IMR-90 (cell line): Measurements from ENCODE around the gene RASSF6. TPM values are rescaled to one million over a fixed set of nuclear protein-coding genes. Genes with fewer than 3 reads are reported as not detected.

Experiments
- ATAC-seq: fragments of 200-7000 bp; cut with Tn5 transposase; 2 replicates; pipeline ENCODE4 v1.9.1; 2020; ENCODE audit warnings: low read depth, mild to moderate bottlenecking, moderate library complexity
- BruUV-seq: library from RNA; stranded (reverse); fragments of 400-500 nt; replicated peaks from 2 replicates; lab custom pipeline; 2021; lab: Mats Ljungman, UMichigan
- CTCF ChIA-PET: fragments of 300-600 bp; formaldehyde crosslinking; extraction: SDS; loops from one replicate; lab custom pipeline; 2021; ENCODE audit warnings: antibody characterized with exemption; lab: Yijun Ruan, JAX
- POLR2A ChIA-PET: fragments of 300-600 bp; sonication (Branson Sonifier 250); formaldehyde crosslinking; loops from one replicate; lab custom pipeline; 2022; ENCODE audit warnings: antibody characterized with exemption; ENCODE audit not compliant: unreplicated experiment; lab: Charles Lee
- DNase-seq: peaks from one replicate; pipeline ENCODE4 v3.0.0; 2013
- H2AFZ ChIP-seq: replicated peaks from 2 replicates; pipeline ENCODE3; 2013; ENCODE audit warnings: low read length, mild to moderate bottlenecking; ENCODE audit not compliant: poor library complexity
- H2AK5ac ChIP-seq: 2 replicates; pipeline ENCODE4 v1.6.1; 2013; ENCODE audit warnings: low read depth, low read length, inconsistent platforms
- H2AK9ac ChIP-seq: replicated peaks from 2 replicates; pipeline ENCODE3; 2013; ENCODE audit warnings: mild to moderate bottlenecking, low read depth, low read length, moderate library complexity; ENCODE audit not compliant: poor library complexity
- H2BK120ac ChIP-seq: 2 replicates; pipeline ENCODE4 v1.6.1; 2013; ENCODE audit warnings: low read depth, low read length, inconsistent platforms
- H2BK15ac ChIP-seq: 3 replicates; pipeline ENCODE4 v1.6.1; 2013; ENCODE audit warnings: low read depth, low read length, inconsistent platforms
- H2BK20ac ChIP-seq: 2 replicates; pipeline ENCODE4 v1.6.1; 2013; ENCODE audit warnings: low read depth, mild to moderate bottlenecking, inconsistent platforms, low read length, moderate library complexity
- H2BK5ac ChIP-seq: 2 replicates; pipeline ENCODE4 v1.6.1; 2013; ENCODE audit warnings: mild to moderate bottlenecking, low read depth, low read length, inconsistent platforms; ENCODE audit not compliant: poor library complexity, severe bottlenecking
- H3K14ac ChIP-seq: replicated peaks from 2 replicates; pipeline ENCODE4 v1.6.1; 2013; ENCODE audit warnings: low read depth, low read length, inconsistent platforms
- H3K18ac ChIP-seq: 2 replicates; pipeline ENCODE4 v1.6.1; 2013; ENCODE audit warnings: low read depth, low read length, control low read depth
- H3K23ac ChIP-seq: 2 replicates; pipeline ENCODE4 v1.6.1; 2013; ENCODE audit warnings: low read depth, low read length, inconsistent platforms
- H3K27ac ChIP-seq: 2 replicates; pipeline ENCODE4 v1.5.1; 2013; ENCODE audit warnings: mild to moderate bottlenecking, control low read depth, low read length; ENCODE audit not compliant: insufficient read depth
- H3K27me3 ChIP-seq: 2 replicates; pipeline ENCODE4 v1.6.1; 2013; ENCODE audit warnings: low read length; ENCODE audit not compliant: control insufficient read depth, insufficient read depth
- H3K36me3 ChIP-seq: 2 replicates; pipeline ENCODE4 v1.6.1; 2013; ENCODE audit warnings: low read length, mixed read lengths; ENCODE audit not compliant: control insufficient read depth, insufficient read depth
- H3K4ac ChIP-seq: 2 replicates; pipeline ENCODE4 v1.6.1; 2013; ENCODE audit warnings: low read depth, low read length, inconsistent platforms
- H3K4me1 ChIP-seq: 2 replicates; pipeline ENCODE4 v1.6.1; 2013; ENCODE audit warnings: low read length, mixed read lengths; ENCODE audit not compliant: control insufficient read depth, insufficient read depth
- H3K4me2 ChIP-seq: 2 replicates; pipeline ENCODE4 v1.6.1; 2013; ENCODE audit warnings: low read depth, mild to moderate bottlenecking, control low read depth, low read length, moderate library complexity
- H3K4me3 ChIP-seq: 2 replicates; pipeline ENCODE4 v1.5.1; 2013; ENCODE audit warnings: low read depth, mild to moderate bottlenecking, control low read depth, low read length, moderate library complexity; ENCODE audit not compliant: insufficient read depth
- H3K56ac ChIP-seq: 2 replicates; pipeline ENCODE4 v1.6.1; 2013; ENCODE audit warnings: low read length, inconsistent platforms; ENCODE audit not compliant: insufficient read depth; ENCODE audit errors: extremely low read depth
- H3K79me1 ChIP-seq, 2 experiments: 2 replicates each; pipeline ENCODE4 v1.6.1; 2013; ENCODE audit warnings: low read length in 2 of 2, inconsistent platforms in 1 of 2, low read depth in 1 of 2
- H3K9ac ChIP-seq: 2 replicates; pipeline ENCODE4 v1.6.1; 2013; ENCODE audit warnings: low read depth, low read length, control low read depth
- H3K9me1 ChIP-seq: 2 replicates; pipeline ENCODE4 v1.6.1; 2013; ENCODE audit warnings: low read length, inconsistent platforms; ENCODE audit not compliant: insufficient read depth
- H3K9me3 ChIP-seq: 2 replicates; pipeline ENCODE4 v1.6.1; 2013; ENCODE audit warnings: low read length; ENCODE audit not compliant: control insufficient read depth, insufficient read depth
- H4K20me1 ChIP-seq: 2 replicates; pipeline ENCODE4 v1.6.1; 2013; ENCODE audit warnings: low read length, inconsistent platforms; ENCODE audit not compliant: insufficient read depth
- H4K5ac ChIP-seq: 2 replicates; pipeline ENCODE4 v1.6.1; 2013; ENCODE audit warnings: mild to moderate bottlenecking, low read depth, low read length, control low read depth
- H4K8ac ChIP-seq, 2 experiments: 2 replicates each; pipeline ENCODE4 v1.6.1; 2013; ENCODE audit warnings: low read depth in 2 of 2, low read length in 2 of 2, control low read depth in 1 of 2, inconsistent platforms in 1 of 2
- H4K91ac ChIP-seq: 2 replicates; pipeline ENCODE4 v1.6.1; 2013; ENCODE audit warnings: low read depth, low read length, inconsistent platforms; ENCODE audit not compliant: insufficient read depth
- BHLHE40 ChIP-seq: fragments of 150-350 bp; IDR thresholded peaks from 2 replicates; pipeline ENCODE4 v1.6.1; 2016; ENCODE audit warnings: mild to moderate bottlenecking, low read depth, low read length
- CEBPB ChIP-seq: IDR thresholded peaks from 2 replicates; pipeline ENCODE4 v1.6.1; 2012; ENCODE audit warnings: low read depth, low read length, improper control_type of control experiment
- CHD1 ChIP-seq: IDR thresholded peaks from 2 replicates; pipeline ENCODE4 v1.6.1; 2012; ENCODE audit warnings: low read depth, low read length, improper control_type of control experiment
- CTCF ChIP-seq: conservative IDR thresholded peaks from 2 replicates; pipeline ENCODE4 v1.5.1; 2012; ENCODE audit warnings: mild to moderate bottlenecking, low read depth, low read length, improper control_type of control experiment
- FOS ChIP-seq: fragments of 150-350 bp; IDR thresholded peaks from 2 replicates; pipeline ENCODE4 v1.6.1; 2016; ENCODE audit warnings: low read depth, low read length
- MAFK ChIP-seq: IDR thresholded peaks from 2 replicates; pipeline ENCODE4 v1.6.1; 2012; ENCODE audit warnings: low read depth, low read length, improper control_type of control experiment
- MAZ ChIP-seq: IDR thresholded peaks from 2 replicates; pipeline ENCODE4 v1.6.1; 2012; ENCODE audit warnings: low read depth, mild to moderate bottlenecking, low read length, improper control_type of control experiment, moderate library complexity, borderline replicate concordance
- MXI1 ChIP-seq: IDR thresholded peaks from 2 replicates; pipeline ENCODE4 v1.6.1; 2012; ENCODE audit warnings: low read depth, mild to moderate bottlenecking, low read length, moderate library complexity, borderline replicate concordance
- NFE2L2 ChIP-seq: fragments of 150-350 bp; IDR thresholded peaks from 2 replicates; pipeline ENCODE4 v1.6.1; 2016; ENCODE audit warnings: low read depth, mild to moderate bottlenecking, low read length
- POLR2A ChIP-seq: IDR thresholded peaks from 2 replicates; pipeline ENCODE4 v1.6.1; 2012; ENCODE audit warnings: mild to moderate bottlenecking, low read depth, low read length
- RAD21 ChIP-seq: IDR thresholded peaks from 2 replicates; pipeline ENCODE4 v1.6.1; 2012; ENCODE audit warnings: low read length, improper control_type of control experiment
- RCOR1 ChIP-seq: IDR thresholded peaks from 2 replicates; pipeline ENCODE4 v1.6.1; 2012; ENCODE audit warnings: mild to moderate bottlenecking, low read length, improper control_type of control experiment; ENCODE audit not compliant: insufficient replicate concordance
- RFX5 ChIP-seq: IDR thresholded peaks from 2 replicates; pipeline ENCODE4 v1.8.0; 2012; ENCODE audit warnings: low read depth, mild to moderate bottlenecking, low read length, moderate library complexity
- SMC3 ChIP-seq: fragments of 150-350 bp; IDR thresholded peaks from 2 replicates; pipeline ENCODE4 v1.6.1; 2016; ENCODE audit warnings: low read depth, mild to moderate bottlenecking, antibody characterized with exemption, low read length, moderate library complexity
- USF2 ChIP-seq: fragments of 150-350 bp; IDR thresholded peaks from 2 replicates; pipeline ENCODE4 v1.6.1; 2017; ENCODE audit warnings: mild to moderate bottlenecking, antibody characterized with exemption, low read length, low read depth
- WGBS, 2 experiments: methylation state at CpG; one replicate each; pipeline versions ENCODE4 v1.1.5 to v1.1.7; 2013; ENCODE audit warnings: missing lambda C conversion rate in 2 of 2; ENCODE audit not compliant: insufficient read length in 1 of 2; ENCODE audit errors: extremely low coverage in 2 of 2; 5-methylcytosine and 5-hydroxymethylcytosine counted together
- dilution Hi-C: fragments of 300-500 bp; cut with HindIII; formaldehyde crosslinking; loops from one replicate; pipeline ENCODE4 v1.14.3; 2018; ENCODE audit warnings: low sequenced_read_pairs; ENCODE audit not compliant: unreplicated experiment
- in situ Hi-C: fragments of 300-500 bp; cut with MboI; formaldehyde crosslinking; loops from 3 replicates; pipeline ENCODE4 v1.14.3; 2019; ENCODE audit warnings: low sequenced_read_pairs, inconsistent platforms, mixed read lengths
- intact Hi-C: fragments of 100-400 bp; cut with micrococcal nuclease; formaldehyde crosslinking; loops from 2 replicates; pipeline ENCODE4 v1.10.0; 2022
- polyA plus RNA-seq, 3 experiments: library from polyadenylated mRNA; depleted of rRNA; stranded (reverse); fragments of >200 nt; gene quantifications; 2 replicates each; pipeline ENCODE4 v1.2.3, GENCODE V29; 2012; ENCODE audit warnings: low replicate concordance in 1 of 3
- total RNA-seq: library from RNA; depleted of rRNA; stranded (reverse); fragments of >200 nt; gene quantifications from 2 replicates; pipeline ENCODE4 v1.2.3, GENCODE V29; 2012

The RASSF6 gene
- total and polyA plus RNA-seq, 2 of the 4 experiments (the other 2 are of a cell fraction): not detected

DNA sequence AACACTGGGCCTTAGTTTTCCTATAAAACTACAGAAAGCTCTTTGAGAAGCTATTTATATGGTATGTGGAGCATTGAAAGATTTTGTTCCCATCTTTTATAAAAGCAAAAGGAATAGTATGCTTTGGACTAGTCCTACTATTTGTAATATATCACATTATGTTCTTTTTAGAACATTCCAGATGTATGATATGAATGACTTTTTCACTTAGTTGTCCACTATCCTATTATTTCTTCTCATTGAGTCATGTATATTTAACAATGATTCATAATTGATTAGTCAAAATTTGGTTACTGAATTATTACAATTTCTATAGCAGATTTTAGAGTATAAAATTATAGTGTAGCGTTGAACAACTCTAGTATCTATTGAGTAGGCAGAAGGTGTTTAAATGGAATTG is 34.2 kb downstream of the RASSF6 start:
- intact Hi-C loops: no loop called here
- no peak overlapping the region for H2BK120ac ChIP-seq
- peaks cover 2% of the 10 kb centered on the region; the same call in 1 of the 2 replicates for H3K4me1 ChIP-seq
- no TSS peak for BruUV-seq
- H2BK15ac ChIP-seq: no peak overlapping the region
- no peak overlapping the region for H4K91ac ChIP-seq
- CTCF ChIA-PET: interaction anchor here (1.2 kb wide), 1 partner anchor 14 kb away, joined by 3 read pairs; no protein-coding TSS in a partner anchor
- H4K5ac ChIP-seq: no peak overlapping the region
- no peak overlapping the region for H3K27ac ChIP-seq
- H4K20me1 ChIP-seq: no peaks in the 10 kb centered on the region
- no peak overlapping the region for H3K4me3 ChIP-seq
- H3K4me2 ChIP-seq: no peak overlapping the region
- H2BK20ac ChIP-seq: no peak overlapping the region
- H3K18ac ChIP-seq: no peak overlapping the region
- no peaks in the 10 kb centered on the region for H3K9me1 ChIP-seq
- no peak overlapping the region for H2AFZ ChIP-seq
- H3K36me3 ChIP-seq: no peaks in the 10 kb centered on the region
- H4K8ac ChIP-seq: no peak overlapping the region
- H3K9ac ChIP-seq: no peak overlapping the region
- H3K4ac ChIP-seq: no peak overlapping the region
- ATAC-seq: no peak
- TF ChIP-seq CHD1: no peak
- TF ChIP-seq CEBPB: no peak
- TF ChIP-seq RFX5: no peak
- TF ChIP-seq CTCF: no peak
- no peak for TF ChIP-seq RAD21
- no peak for TF ChIP-seq SMC3
- TF ChIP-seq FOS: no peak
- no peak for TF ChIP-seq MXI1
- TF ChIP-seq MAFK: no peak
- TF ChIP-seq RCOR1: no peak
- no peak for TF ChIP-seq POLR2A
- TF ChIP-seq MAZ: no peak
- no peak for TF ChIP-seq NFE2L2
- no peak for TF ChIP-seq USF2
- TF ChIP-seq BHLHE40: no peak
- no CpG with 5 or more reads among the region's 1 CpG for WGBS, 2 experiments
- no peak overlapping the region for H3K23ac ChIP-seq
- POLR2A ChIA-PET: no interaction called here
- H2BK5ac ChIP-seq: no peak overlapping the region
- no peaks in the 10 kb centered on the region for H3K79me1 ChIP-seq
- no peak for DNase-seq
- in situ Hi-C loops: loop anchor here (5.0 kb wide), 1 partner anchor 71 kb away; no protein-coding TSS in a partner anchor
- H2AK9ac ChIP-seq: no peak overlapping the region
- no peaks in the 10 kb centered on the region; the same call in 1 of the 2 replicates for H3K27me3 ChIP-seq
- H2AK5ac ChIP-seq: no peak overlapping the region
- H3K9me3 ChIP-seq: no peaks in the 10 kb centered on the region
- no peak overlapping the region for H3K14ac ChIP-seq
- no peak overlapping the region for H3K56ac ChIP-seq
- dilution Hi-C loops: no loop called here
